Vagina (tissue), 2 donors: Measurements from ENCODE around the gene SDF2L1. TPM values are rescaled to one million over a fixed set of nuclear protein-coding genes. Genes with fewer than 3 reads are reported as not detected.

ENCODE experiments used
- DNase-seq, 2 donors: peaks; one replicate each; pipeline ENCODE4 v3.0.0-alpha.2; 2017; ENCODE audit errors: extremely low spot score in 2 of 2
- H3K27ac ChIP-seq: fragments of 200-600 bp; sonication (generic); one replicate; pipeline ENCODE4 v1.5.1; 2019
- H3K27me3 ChIP-seq: fragments of 200-600 bp; sonication (generic); one replicate; pipeline ENCODE4 v1.5.1; 2019
- H3K36me3 ChIP-seq, 2 donors: fragments of 200-600 bp; sonication (generic); one replicate each; pipeline ENCODE4 v1.5.1; 2017 to 2019
- H3K4me1 ChIP-seq: fragments of 200-600 bp; sonication (generic); one replicate; pipeline ENCODE4 v1.5.1; 2019
- H3K4me3 ChIP-seq, 2 donors: fragments of 200-600 bp; sonication (generic); 1 replicate in 1 of 2; 2 replicates in 1 of 2; pipeline ENCODE4 v1.5.1; 2016 to 2019
- H3K9me3 ChIP-seq: fragments of 200-600 bp; sonication (generic); one replicate; pipeline ENCODE4 v1.5.1; 2019
- POLR2A ChIP-seq, 2 donors: fragments of 450-650 bp; IDR thresholded peaks; one replicate each; pipeline ENCODE4 v1.6.1; 2017; ENCODE audit warnings: antibody characterized with exemption in 2 of 2, mild to moderate bottlenecking in 2 of 2, moderate library complexity in 2 of 2
- POLR2AphosphoS5 ChIP-seq, 2 donors: sonication (generic); formaldehyde crosslinking; IDR thresholded peaks; one replicate each; pipeline ENCODE4 v1.9.0; 2017; ENCODE audit warnings: antibody characterized with exemption in 2 of 2, mild to moderate bottlenecking in 2 of 2, low read depth in 1 of 2; ENCODE audit not compliant: insufficient read depth in 1 of 2
- intact Hi-C: fragments of 100-400 bp; cut with DNase I; formaldehyde crosslinking; loops from one replicate; pipeline ENCODE4 v1.15.1; 2023
- total RNA-seq: library from RNA; depleted of rRNA; stranded (reverse); fragments of >200 nt; gene quantifications from one replicate; pipeline ENCODE4 v1.2.3, GENCODE V29; 2016
- TF ChIP-seq, protein P1 (sequence below), 3 experiments: fragments of 450-650 bp in 2 of 3; fragments of 200-600 bp in 1 of 3; sonication (generic) in 1 of 3; IDR thresholded peaks; one replicate each; pipeline ENCODE4 v1.5.1; 2017 to 2019; ENCODE audit warnings: antibody characterized with exemption in 3 of 3, mild to moderate bottlenecking in 2 of 3, moderate library complexity in 2 of 3

The SDF2L1 gene
- total RNA-seq, 1 donor from 2014 or later, result 33.9 TPM

DNA sequence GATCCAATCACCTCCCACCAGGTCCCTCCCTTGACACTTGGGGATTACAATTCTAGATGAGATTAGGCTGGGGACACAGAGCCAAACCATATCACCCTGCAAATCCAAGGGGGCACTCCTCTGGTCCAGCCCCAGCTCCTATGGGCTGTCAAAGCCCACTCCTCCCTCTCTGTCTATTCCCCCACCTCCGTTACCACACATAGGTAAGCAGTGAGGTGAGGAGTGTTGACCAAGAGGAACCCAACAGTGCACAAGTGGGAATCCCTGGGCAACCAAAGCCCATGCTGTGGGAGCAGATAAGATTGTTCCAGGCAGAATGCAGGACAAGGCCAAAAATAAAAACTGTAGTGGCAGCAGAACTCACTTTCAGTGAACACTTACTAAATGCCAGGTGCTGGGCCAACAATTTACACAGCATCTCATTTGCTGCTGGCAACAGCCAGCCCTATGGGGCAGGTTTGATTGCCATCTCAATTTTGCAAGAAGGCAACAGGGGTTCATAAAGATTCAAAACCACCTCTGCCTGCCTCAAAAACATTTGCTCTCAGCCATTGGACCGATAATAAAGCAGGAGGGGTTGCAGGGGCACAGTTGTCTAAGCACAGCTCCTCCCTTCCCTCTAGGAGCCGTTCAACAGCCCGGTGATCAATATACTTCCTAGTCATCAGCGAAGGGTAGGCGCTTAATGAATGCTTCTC lies 8.9 kb downstream of the SDF2L1 start:
- intact Hi-C loops, result no loop called here
- Histone ChIP-seq H3K4me3 (peak overlapping the region; percentile 55 to 93), H3K27ac (no peak overlapping the region)

DNA sequence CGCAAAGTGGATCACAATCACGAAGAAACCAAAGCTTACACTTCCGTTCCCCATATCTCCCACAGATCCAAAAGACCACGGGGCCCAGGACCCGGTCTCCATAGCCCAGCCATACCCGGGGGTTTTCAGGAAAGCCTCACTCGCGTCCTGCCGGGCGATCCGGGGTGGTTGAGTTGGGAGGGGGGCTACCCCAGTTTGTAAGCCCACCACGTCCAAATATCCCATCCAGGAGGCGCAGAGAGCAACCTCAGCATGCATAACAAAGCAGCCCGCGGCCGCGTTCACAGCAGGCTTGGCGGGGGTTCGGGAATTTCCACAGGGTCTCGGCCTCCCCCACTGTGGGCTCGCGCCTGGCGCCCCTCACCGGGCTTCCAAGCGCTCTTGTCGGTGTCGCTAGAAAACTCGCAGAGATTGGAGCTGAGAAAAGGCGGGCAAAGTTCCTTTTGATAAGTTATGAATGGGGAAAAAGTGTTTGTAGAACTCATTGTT lies 9.5 kb downstream of the SDF2L1 start:
- TF ChIP-seq, protein P1, sequence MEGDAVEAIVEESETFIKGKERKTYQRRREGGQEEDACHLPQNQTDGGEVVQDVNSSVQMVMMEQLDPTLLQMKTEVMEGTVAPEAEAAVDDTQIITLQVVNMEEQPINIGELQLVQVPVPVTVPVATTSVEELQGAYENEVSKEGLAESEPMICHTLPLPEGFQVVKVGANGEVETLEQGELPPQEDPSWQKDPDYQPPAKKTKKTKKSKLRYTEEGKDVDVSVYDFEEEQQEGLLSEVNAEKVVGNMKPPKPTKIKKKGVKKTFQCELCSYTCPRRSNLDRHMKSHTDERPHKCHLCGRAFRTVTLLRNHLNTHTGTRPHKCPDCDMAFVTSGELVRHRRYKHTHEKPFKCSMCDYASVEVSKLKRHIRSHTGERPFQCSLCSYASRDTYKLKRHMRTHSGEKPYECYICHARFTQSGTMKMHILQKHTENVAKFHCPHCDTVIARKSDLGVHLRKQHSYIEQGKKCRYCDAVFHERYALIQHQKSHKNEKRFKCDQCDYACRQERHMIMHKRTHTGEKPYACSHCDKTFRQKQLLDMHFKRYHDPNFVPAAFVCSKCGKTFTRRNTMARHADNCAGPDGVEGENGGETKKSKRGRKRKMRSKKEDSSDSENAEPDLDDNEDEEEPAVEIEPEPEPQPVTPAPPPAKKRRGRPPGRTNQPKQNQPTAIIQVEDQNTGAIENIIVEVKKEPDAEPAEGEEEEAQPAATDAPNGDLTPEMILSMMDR (IDR thresholded peaks at IDR 0.05), result no peak
- no peak for TF ChIP-seq POLR2A (IDR thresholded peaks at IDR 0.05)
- TF ChIP-seq POLR2AphosphoS5 (IDR thresholded peaks at IDR 0.05; ENCODE audit: insufficient read depth in 1 of 2, low read depth in 1 of 2), result no peak
- Histone ChIP-seq H3K4me1 (peaks cover 22% of the 10 kb centered on the region), H3K9me3 (no peaks in the 10 kb centered on the region), H3K27me3 (no peaks in the 10 kb centered on the region), H3K27ac (no peak overlapping the region), H3K36me3 (no peaks in the 10 kb centered on the region), H3K4me3 (peak overlapping the region; percentile 55 to 93)
- intact Hi-C loops, result no loop called here
- no peak for DNase-seq

More for the DNA sequence above, 8.9 kb downstream of the SDF2L1 start:
- H3K9me3 ChIP-seq, result no peaks in the 10 kb centered on the region
- no peak for TF ChIP-seq POLR2A (IDR thresholded peaks at IDR 0.05)
- H3K36me3 ChIP-seq, result no peaks in the 10 kb centered on the region
- no peaks in the 10 kb centered on the region for H3K27me3 ChIP-seq
- no peak for DNase-seq
- peaks cover 24% of the 10 kb centered on the region for H3K4me1 ChIP-seq

DNA sequence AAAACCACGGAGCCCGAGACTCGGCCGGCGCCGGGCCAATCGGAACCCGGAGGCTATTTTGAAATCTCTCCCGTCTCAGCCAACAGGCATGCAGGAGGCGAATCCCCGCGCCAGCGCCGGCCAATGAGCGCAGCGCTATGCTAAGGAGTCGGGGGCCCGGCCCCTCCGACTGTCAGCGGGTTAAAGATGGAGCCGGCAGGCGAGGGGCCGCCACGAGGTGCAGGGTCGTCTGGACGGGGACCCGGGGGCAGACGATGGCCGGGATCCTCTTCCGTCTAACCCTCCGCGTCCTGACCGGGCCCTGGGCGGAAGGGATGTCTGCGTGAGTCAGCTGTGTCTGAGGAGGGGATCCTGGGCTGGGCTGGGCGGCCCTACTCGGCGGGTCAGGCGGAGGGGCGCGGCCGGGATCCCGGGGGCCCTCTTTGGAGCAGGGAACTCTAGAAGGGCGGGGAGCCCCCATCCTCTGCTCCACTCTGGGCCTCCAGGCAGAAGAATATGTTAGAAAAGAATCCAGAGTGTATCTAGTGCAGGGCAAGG lies 10.0 kb downstream of the SDF2L1 start:
- peak overlapping the region; percentile 55 to 93 for H3K4me3 ChIP-seq
- intact Hi-C loops, result no loop called here
- DNase-seq, result no peak
- no peaks in the 10 kb centered on the region for H3K27me3 ChIP-seq
- no peaks in the 10 kb centered on the region for H3K36me3 ChIP-seq
- H3K4me1 ChIP-seq, result peaks cover 25% of the 10 kb centered on the region
- no peaks in the 10 kb centered on the region for H3K9me3 ChIP-seq
- no peak overlapping the region for H3K27ac ChIP-seq
- TF ChIP-seq POLR2AphosphoS5 (IDR thresholded peaks at IDR 0.05; ENCODE audit: insufficient read depth in 1 of 2, low read depth in 1 of 2) (peak; percentile 70 to 88), POLR2A (IDR thresholded peaks at IDR 0.05) (no peak)
- TF ChIP-seq, protein P1 (IDR thresholded peaks at IDR 0.05), result no peak

DNA sequence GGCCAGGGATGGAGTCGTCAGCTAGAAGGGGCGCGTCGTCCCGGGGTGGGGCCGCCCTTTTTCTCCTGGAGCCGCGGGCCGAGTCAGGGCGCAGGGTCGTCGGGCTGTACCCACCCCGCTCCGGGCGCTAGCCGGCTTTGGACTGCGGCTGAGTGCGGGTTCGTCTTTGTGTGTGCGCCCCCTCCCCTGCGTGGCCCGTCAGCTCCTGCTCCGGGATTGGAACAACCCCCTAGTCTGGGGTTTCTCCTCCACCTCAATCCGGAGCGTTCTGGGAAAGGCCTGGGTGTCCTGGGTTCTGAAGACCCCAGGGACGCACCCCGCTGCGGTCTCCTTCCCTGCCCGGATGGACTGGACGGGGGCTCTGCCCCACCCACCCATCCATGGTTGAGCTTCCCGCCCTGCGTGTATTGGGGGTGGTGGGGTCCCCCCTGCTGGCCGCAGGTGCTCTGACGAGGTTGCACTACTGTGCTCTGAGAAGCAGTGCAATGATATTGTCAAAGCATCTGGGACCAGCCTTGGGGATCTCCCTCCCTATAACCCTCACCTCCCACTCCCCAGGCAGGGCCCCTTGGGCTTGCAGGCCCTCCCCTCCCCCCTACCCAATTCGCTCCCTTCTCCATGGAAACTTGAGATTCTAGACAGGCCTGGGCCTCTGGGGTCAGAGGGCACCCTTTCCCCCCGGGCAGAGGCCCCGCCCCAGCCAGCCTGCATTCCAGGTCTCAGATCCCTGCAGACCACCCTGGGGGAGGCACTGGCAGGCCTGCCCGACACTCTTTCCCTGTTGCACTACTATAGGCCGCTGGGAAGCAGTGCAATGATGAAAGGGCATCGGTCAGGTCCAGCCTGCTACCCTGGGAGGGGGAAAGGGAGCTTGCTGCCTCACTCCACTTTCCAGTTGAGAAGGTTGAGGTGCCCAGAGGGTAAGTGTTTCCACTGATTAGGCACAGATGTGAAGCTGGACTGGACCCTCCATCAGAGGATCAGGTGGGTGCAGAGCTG lies 10.7 kb downstream of the SDF2L1 start:
- no peak for DNase-seq

DNA sequence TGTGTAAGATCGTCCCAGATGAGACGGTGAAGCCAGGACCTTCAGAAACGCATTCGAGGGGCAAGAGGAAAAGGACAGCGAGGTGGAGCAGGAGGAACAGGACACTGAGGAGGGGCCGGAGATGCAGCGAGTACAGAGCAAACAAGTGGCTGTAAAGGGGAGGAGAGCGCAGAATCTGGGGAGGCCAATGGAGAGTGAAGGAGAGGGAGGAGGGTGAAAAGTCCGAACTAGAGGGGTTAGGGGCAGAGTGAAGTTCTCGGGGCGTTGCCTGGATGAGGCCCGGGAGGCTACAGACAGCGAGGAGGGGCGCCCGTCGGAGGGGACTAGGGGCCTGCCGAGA lies 14.9 kb downstream of the SDF2L1 start:
- H3K27ac ChIP-seq, result no peak overlapping the region
- TF ChIP-seq POLR2AphosphoS5 (IDR thresholded peaks at IDR 0.05; ENCODE audit: insufficient read depth in 1 of 2, low read depth in 1 of 2), result no peak
- no peak for TF ChIP-seq POLR2A (IDR thresholded peaks at IDR 0.05)
- TF ChIP-seq, protein P1 (IDR thresholded peaks at IDR 0.05), result no peak
- no peaks in the 10 kb centered on the region for H3K9me3 ChIP-seq
- no peaks in the 10 kb centered on the region for H3K36me3 ChIP-seq
- no peak for DNase-seq
- H3K27me3 ChIP-seq, result no peaks in the 10 kb centered on the region
- peaks cover 28% of the 10 kb centered on the region for H3K4me1 ChIP-seq
- H3K4me3 ChIP-seq, result peak overlapping the region; percentile 46 to 52
- intact Hi-C loops, result no loop called here

More for the DNA sequence above, 10.7 kb downstream of the SDF2L1 start:
- peak overlapping the region; percentile 55 to 93 for H3K4me3 ChIP-seq
- TF ChIP-seq POLR2AphosphoS5 (IDR thresholded peaks at IDR 0.05; ENCODE audit: insufficient read depth in 1 of 2, low read depth in 1 of 2) (no peak), POLR2A (IDR thresholded peaks at IDR 0.05) (no peak)
- TF ChIP-seq, protein P1 (IDR thresholded peaks at IDR 0.05), result no peak
- peaks cover 33% of the 10 kb centered on the region for H3K4me1 ChIP-seq
- intact Hi-C loops, result no loop called here
- H3K27me3 ChIP-seq, result no peaks in the 10 kb centered on the region
- no peaks in the 10 kb centered on the region for H3K36me3 ChIP-seq
- no peaks in the 10 kb centered on the region for H3K9me3 ChIP-seq
- no peak overlapping the region for H3K27ac ChIP-seq
